ENCODE data around the gene COX6B2. TPM values are rescaled to one million over a fixed set of nuclear protein-coding genes. Genes with fewer than 3 reads are reported as not detected.

Gene COX6B2
- total RNA-seq, 2 experiments from 2014 or later: 0.28 TPM; not detected in 1

GRCh38 chr19:55316646-55317045 lies 37.9 kb downstream of the COX6B2 start:
- intact Hi-C loops (cut with DNase I, micrococcal nuclease): no loop called here
- H3K27me3 Mint-ChIP-seq: peaks cover 5% of the 10 kb centered on the region
- H3K4me1 Mint-ChIP-seq (ENCODE audit: low read depth): no peaks in the 10 kb centered on the region
- H3K4me1 ChIP-seq (ENCODE audit: insufficient read depth, low read length): no peaks in the 10 kb centered on the region
- H3K36me3 ChIP-seq (ENCODE audit: insufficient read depth, low read length): no peaks in the 10 kb centered on the region
- H3K27ac ChIP-seq (ENCODE audit: low read depth in 1 of 2, low read length in 2 of 2): no peak overlapping the region
- H3K9me3 ChIP-seq (ENCODE audit: control insufficient read depth in 1 of 2, insufficient read depth in 1 of 2, low read length in 2 of 2): peaks cover 0 to 4% of the 10 kb centered on the region in 2 experiments
- H3K27me3 ChIP-seq (ENCODE audit: control insufficient read depth in 1 of 2, insufficient read depth in 2 of 2, low read length in 2 of 2): no peaks in the 10 kb centered on the region
- CTCF ChIA-PET: no interaction called here
- no peaks in the 10 kb centered on the region for H3K36me3 Mint-ChIP-seq (ENCODE audit: low read depth)
- no peak overlapping the region for H3K4me3 ChIP-seq (ENCODE audit: low read length)
- ATAC-seq (ENCODE audit: poor library complexity): no peak
- H3K4me3 Mint-ChIP-seq: no peak overlapping the region
- TF ChIP-seq CTCF (IDR thresholded peaks at IDR 0.05): no peak
- no peak overlapping the region for H3K27ac Mint-ChIP-seq
- POLR2A ChIA-PET: no interaction called here
- DNase-seq: no peak
- H3K9me3 Mint-ChIP-seq: no peaks in the 10 kb centered on the region

- CTCF ChIA-PET: no interaction called here
- H3K36me3 Mint-ChIP-seq (ENCODE audit: low read depth): no peaks in the 10 kb centered on the region
Measured at GRCh38 chr19:55315956-55316525, 38.5 kb downstream of the COX6B2 start.

GRCh38 chr19:55314396-55314795 lies 40.1 kb downstream of the COX6B2 start:
- no peaks in the 10 kb centered on the region for H3K36me3 Mint-ChIP-seq (ENCODE audit: low read depth)
- no peaks in the 10 kb centered on the region for H3K27me3 Mint-ChIP-seq
- ATAC-seq (ENCODE audit: poor library complexity) (no peak), DNase-seq (no peak)
- no peaks in the 10 kb centered on the region for H3K4me1 Mint-ChIP-seq (ENCODE audit: low read depth)
- ChIA-PET POLR2A (no interaction called here), CTCF (no interaction called here)
- no peak overlapping the region for H3K27ac ChIP-seq (ENCODE audit: low read depth in 1 of 2, low read length in 2 of 2)
- no peaks in the 10 kb centered on the region for H3K27me3 ChIP-seq (ENCODE audit: control insufficient read depth in 1 of 2, insufficient read depth in 2 of 2, low read length in 2 of 2)
- no peaks in the 10 kb centered on the region for H3K9me3 Mint-ChIP-seq
- no peak overlapping the region for H3K27ac Mint-ChIP-seq
- H3K4me3 ChIP-seq (ENCODE audit: low read length): no peak overlapping the region
- no peak overlapping the region for H3K4me3 Mint-ChIP-seq
- H3K9me3 ChIP-seq (ENCODE audit: control insufficient read depth in 1 of 2, insufficient read depth in 1 of 2, low read length in 2 of 2): peaks cover 0 to 4% of the 10 kb centered on the region in 2 experiments
- H3K4me1 ChIP-seq (ENCODE audit: insufficient read depth, low read length): no peaks in the 10 kb centered on the region
- intact Hi-C loops (cut with DNase I, micrococcal nuclease): no loop called here
- no peaks in the 10 kb centered on the region for H3K36me3 ChIP-seq (ENCODE audit: insufficient read depth, low read length)
- no peak for TF ChIP-seq CTCF (IDR thresholded peaks at IDR 0.05)

More at GRCh38 chr19:55315956-55316525, 38.5 kb downstream of the COX6B2 start:
- ATAC-seq (ENCODE audit: poor library complexity) (no peak), DNase-seq (no peak)
- Histone ChIP-seq H3K4me3 (ENCODE audit: low read length) (no peak overlapping the region), H3K4me1 (ENCODE audit: insufficient read depth, low read length) (no peaks in the 10 kb centered on the region), H3K9me3 (ENCODE audit: control insufficient read depth in 1 of 2, insufficient read depth in 1 of 2, low read length in 2 of 2) (peaks cover 0 to under 1% of the 10 kb centered on the region in 2 experiments), H3K36me3 (ENCODE audit: insufficient read depth, low read length) (no peaks in the 10 kb centered on the region), H3K27ac (ENCODE audit: low read depth in 1 of 2, low read length in 2 of 2) (no peak overlapping the region), H3K27me3 (ENCODE audit: control insufficient read depth in 1 of 2, insufficient read depth in 2 of 2, low read length in 2 of 2) (no peaks in the 10 kb centered on the region)
- no peak overlapping the region for H3K27ac Mint-ChIP-seq
- no peak for TF ChIP-seq CTCF (IDR thresholded peaks at IDR 0.05)
- POLR2A ChIA-PET: no interaction called here
- H3K4me3 Mint-ChIP-seq: no peak overlapping the region
- H3K4me1 Mint-ChIP-seq (ENCODE audit: low read depth): no peaks in the 10 kb centered on the region
- intact Hi-C loops (cut with DNase I, micrococcal nuclease): no loop called here
- no peaks in the 10 kb centered on the region for H3K9me3 Mint-ChIP-seq
- H3K27me3 Mint-ChIP-seq: peaks cover 4% of the 10 kb centered on the region

Measured in CD4-positive, alpha-beta T cell (primary cell).